Esophagus muscularis mucosa (tissue), 4 donors: ENCODE results near the gene KIF26B. TPM values are rescaled to one million over a fixed set of nuclear protein-coding genes. Genes with fewer than 3 reads are reported as not detected.
A peak's percentile ranks its signal among the peaks of the same experiment; 100 is the strongest.

Experiments
- DNase-seq: peaks from one replicate; pipeline ENCODE4 v3.0.0-alpha.2; 2017; ENCODE audit errors: extremely low spot score
- H3K27ac ChIP-seq, 4 donors: fragments of 200-600 bp; sonication (generic); replicated peaks in 1 of 4; 1 replicate in 3 of 4; 2 replicates in 1 of 4; pipeline ENCODE4 v1.5.1; 2016 to 2019; ENCODE audit warnings: mild to moderate bottlenecking in 1 of 4
- H3K27me3 ChIP-seq, 4 donors: fragments of 200-600 bp; sonication (generic); one replicate each; pipeline versions ENCODE4 v1.5.1 to v1.6.0; 2016 to 2019
- H3K36me3 ChIP-seq, 4 donors: fragments of 200-600 bp; sonication (generic); one replicate each; pipeline ENCODE4 v1.5.1; 2016 to 2019
- H3K4me1 ChIP-seq, 4 donors: fragments of 200-600 bp; sonication (generic); one replicate each; pipeline ENCODE4 v1.5.1; 2016 to 2019
- H3K4me3 ChIP-seq, 4 donors: fragments of 200-600 bp; sonication (generic); 1 replicate in 2 of 4; 2 replicates in 2 of 4; pipeline ENCODE4 v1.5.1; 2016 to 2019; ENCODE audit warnings: mild to moderate bottlenecking in 4 of 4, moderate library complexity in 1 of 4
- H3K9me3 ChIP-seq, 4 donors: fragments of 200-600 bp; sonication (generic); 1 replicate in 3 of 4; 2 replicates in 1 of 4; pipeline ENCODE4 v1.5.1; 2016 to 2019
- CTCF ChIP-seq, 3 experiments: fragments of 200-600 bp in 2 of 3; fragments of 450-650 bp in 1 of 3; sonication (generic) in 2 of 3; IDR thresholded peaks; one replicate each; pipeline ENCODE4 v1.5.1; 2017 to 2019; ENCODE audit warnings: antibody characterized with exemption in 3 of 3, mild to moderate bottlenecking in 2 of 3, moderate library complexity in 1 of 3
- EP300 ChIP-seq: sonication (generic); formaldehyde crosslinking; IDR thresholded peaks from one replicate; pipeline ENCODE4 v1.6.1; 2017; ENCODE audit warnings: antibody characterized with exemption
- POLR2A ChIP-seq: fragments of 450-650 bp; IDR thresholded peaks from one replicate; pipeline ENCODE4 v1.6.1; 2017; ENCODE audit warnings: antibody characterized with exemption, moderate library complexity, mild to moderate bottlenecking, low read depth
- POLR2AphosphoS5 ChIP-seq, 2 donors: sonication (generic); formaldehyde crosslinking; IDR thresholded peaks; one replicate each; pipeline ENCODE4 v1.6.1; 2017; ENCODE audit warnings: antibody characterized with exemption in 2 of 2
- WGBS: methylation state at CpG from one replicate; pipeline ENCODE4 v1.1.5; 2018; 5-methylcytosine and 5-hydroxymethylcytosine counted together
- intact Hi-C: fragments of 100-400 bp; cut with DNase I; formaldehyde crosslinking; loops from one replicate; pipeline ENCODE4 v1.15.1; 2023
- total RNA-seq, 4 donors: library from RNA; depleted of rRNA; stranded (reverse); fragments of >200 nt; gene quantifications; one replicate each; pipeline versions ENCODE4 v1.1.0 to v1.2.1, GENCODE V29; 2016

Gene KIF26B
- total RNA-seq, 4 donors from 2014 or later: 0.13 to 3.7 (median 1.3) TPM

GRCh38 chr1:245245021-245245667 is 90.4 kb downstream of the KIF26B start:
- intact Hi-C loops: no loop called here
- H3K9me3 ChIP-seq: no peaks in the 10 kb centered on the region
- no peak for DNase-seq
- H3K4me3 ChIP-seq: no peak overlapping the region
- H3K4me1 ChIP-seq: no peaks in the 10 kb centered on the region
- 85% methylated on average over 11 of the region's 11 CpGs for WGBS
- no peak overlapping the region for H3K27ac ChIP-seq
- H3K27me3 ChIP-seq: peaks cover 0 to 3% (median 0%) of the 10 kb centered on the region in 4 donors
- TF ChIP-seq POLR2A (no peak), EP300 (no peak), CTCF (IDR thresholded peaks at IDR 0.05) (no peak), POLR2AphosphoS5 (IDR thresholded peaks at IDR 0.05) (no peak)
- H3K36me3 ChIP-seq: no peaks in the 10 kb centered on the region

GRCh38 chr1:245246433-245246832 is 91.6 kb downstream of the KIF26B start:
- no peak overlapping the region for H3K4me3 ChIP-seq
- intact Hi-C loops: no loop called here
- WGBS: 44% methylated on average over 2 of the region's 4 CpGs
- H3K4me1 ChIP-seq: no peaks in the 10 kb centered on the region
- peaks cover 0 to 3% (median 0%) of the 10 kb centered on the region in 4 donors for H3K27me3 ChIP-seq
- no peak overlapping the region for H3K27ac ChIP-seq
- peaks cover 0 to 6% (median 0%) of the 10 kb centered on the region in 4 donors for H3K9me3 ChIP-seq
- no peak for TF ChIP-seq CTCF (IDR thresholded peaks at IDR 0.05)
- TF ChIP-seq EP300: no peak
- no peak for TF ChIP-seq POLR2AphosphoS5 (IDR thresholded peaks at IDR 0.05)
- TF ChIP-seq POLR2A: no peak
- no peaks in the 10 kb centered on the region for H3K36me3 ChIP-seq
- DNase-seq: peak; percentile 55

GRCh38 chr1:245247356-245247755 is 92.6 kb downstream of the KIF26B start:
- 95% methylated on average over 12 of the region's 12 CpGs for WGBS
- H3K4me3 ChIP-seq: no peak overlapping the region
- no peaks in the 10 kb centered on the region for H3K4me1 ChIP-seq
- no peak for DNase-seq
- peaks cover 0 to 11% (median 2%) of the 10 kb centered on the region in 4 donors for H3K9me3 ChIP-seq
- H3K36me3 ChIP-seq: no peaks in the 10 kb centered on the region
- TF ChIP-seq CTCF (IDR thresholded peaks at IDR 0.05) (no peak), POLR2A (no peak), POLR2AphosphoS5 (IDR thresholded peaks at IDR 0.05) (no peak), EP300 (no peak)
- peaks cover 0 to 3% (median 0%) of the 10 kb centered on the region in 4 donors for H3K27me3 ChIP-seq
- intact Hi-C loops: no loop called here
- H3K27ac ChIP-seq: no peak overlapping the region

DNA sequence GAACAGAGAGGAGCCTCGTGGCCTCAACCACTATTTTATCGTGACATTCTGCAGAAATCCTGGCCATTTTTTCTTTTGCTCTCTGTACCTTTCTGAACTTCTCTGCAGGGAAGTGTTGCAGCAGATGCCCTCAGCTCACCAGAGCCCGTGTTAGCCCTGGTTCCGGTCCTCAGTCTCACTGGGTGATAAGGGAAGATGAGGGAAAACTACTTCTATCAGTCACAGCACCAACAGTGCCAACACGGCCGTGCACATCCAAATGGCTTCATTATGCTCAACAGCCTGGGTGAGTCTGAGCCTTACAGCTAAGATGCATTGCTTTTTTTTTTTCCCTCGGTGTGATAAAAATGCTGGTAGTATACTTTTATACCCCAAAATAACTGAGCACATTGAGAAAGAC is 93.0 kb downstream of the KIF26B start:
- 91% methylated on average over 7 of the region's 7 CpGs for WGBS
- Histone ChIP-seq H3K27me3 (peaks cover 0 to under 1% (median 0%) of the 10 kb centered on the region in 4 donors), H3K36me3 (no peaks in the 10 kb centered on the region), H3K27ac (no peak overlapping the region), H3K4me1 (no peaks in the 10 kb centered on the region), H3K4me3 (no peak overlapping the region), H3K9me3 (peaks cover 0 to 16% (median 2%) of the 10 kb centered on the region in 4 donors)
- DNase-seq: no peak
- no peak for TF ChIP-seq POLR2A
- no peak for TF ChIP-seq CTCF (IDR thresholded peaks at IDR 0.05)
- no peak for TF ChIP-seq EP300
- no peak for TF ChIP-seq POLR2AphosphoS5 (IDR thresholded peaks at IDR 0.05)
- intact Hi-C loops: no loop called here
